B cell (primary cell): Measurements from ENCODE around the gene MKRN1. TPM values are rescaled to one million over a fixed set of nuclear protein-coding genes. Genes with fewer than 3 reads are reported as not detected.

Experiments used
- ATAC-seq: fragments of 200-7000 bp; cut with Tn5 transposase; one replicate; pipeline ENCODE4 v1.10.0; 2021; ENCODE audit warnings: low read depth, mild to moderate bottlenecking, moderate number of reproducible peaks, moderate library complexity
- CTCF ChIA-PET: fragments of 350-600 bp; sonication (Branson Sonifier 250); formaldehyde crosslinking; loops from one replicate; lab custom pipeline; 2021; ENCODE audit warnings: antibody characterized with exemption, inconsistent platforms; lab: Charles Lee
- POLR2A ChIA-PET: fragments of 350-600 bp; sonication (Branson Sonifier 250); formaldehyde crosslinking; loops from one replicate; lab custom pipeline; 2021; ENCODE audit warnings: antibody characterized with exemption; lab: Charles Lee
- DNase-seq: peaks from one replicate; pipeline ENCODE4 v3.0.0; 2013
- H2AFZ ChIP-seq: 2 replicates; pipeline ENCODE4 v1.6.1; 2012; ENCODE audit warnings: mild to moderate bottlenecking, low read depth, low read length; ENCODE audit not compliant: insufficient read depth, poor library complexity, severe bottlenecking
- H3K27ac ChIP-seq, 2 donors: 1 replicate in 1 of 2; 2 replicates in 1 of 2; pipeline ENCODE4 v1.5.1; 2012 to 2013; ENCODE audit warnings: low read length in 2 of 2, mild to moderate bottlenecking in 2 of 2, moderate library complexity in 1 of 2
- H3K27me3 ChIP-seq, 4 experiments: fragments of 200-600 bp in 1 of 4; sonication (generic) in 1 of 4; replicated peaks in 1 of 4; 1 replicate in 2 of 4; 2 replicates in 2 of 4; pipeline versions ENCODE4 v1.6.1 to v1.7.0; 2013 to 2016; ENCODE audit warnings: low read length in 3 of 4, mild to moderate bottlenecking in 2 of 4, mixed read lengths in 1 of 4, moderate library complexity in 1 of 4; ENCODE audit not compliant: insufficient read depth in 4 of 4, control insufficient read depth in 3 of 4; ENCODE audit errors: control extremely low read depth in 1 of 4
- H3K36me3 ChIP-seq, 2 experiments: replicated peaks in 1 of 2; 1 replicate in 1 of 2; 2 replicates in 1 of 2; pipeline versions ENCODE4 v1.6.1 to v1.7.1; 2013; ENCODE audit warnings: low read length in 1 of 2; ENCODE audit not compliant: insufficient read depth in 2 of 2, control insufficient read depth in 1 of 2; ENCODE audit errors: control extremely low read depth in 1 of 2, extremely low read depth in 1 of 2
- H3K4me1 ChIP-seq, 2 donors: fragments of 200-600 bp in 1 of 2; sonication (generic) in 1 of 2; 1 replicate in 1 of 2; 2 replicates in 1 of 2; pipeline versions ENCODE4 v1.5.1 to v1.6.1; 2013 to 2017; ENCODE audit warnings: low read length in 2 of 2; ENCODE audit not compliant: control insufficient read depth in 2 of 2, insufficient read depth in 2 of 2
- H3K4me2 ChIP-seq: replicated peaks from 2 replicates; pipeline ENCODE3; 2012; ENCODE audit warnings: mild to moderate bottlenecking, low read depth, low read length; ENCODE audit not compliant: poor library complexity, severe bottlenecking
- H3K4me3 ChIP-seq, 5 experiments: fragments of 200-600 bp in 1 of 5; sonication (generic) in 1 of 5; 1 replicate in 3 of 5; 2 replicates in 2 of 5; pipeline versions ENCODE4 v1.5.1 to v1.7.0; 2011 to 2016; ENCODE audit warnings: low read length in 4 of 5, mild to moderate bottlenecking in 4 of 5, low read depth in 2 of 5, control low read depth in 1 of 5, moderate library complexity in 1 of 5; ENCODE audit not compliant: insufficient read depth in 1 of 5; ENCODE audit errors: control extremely low read depth in 1 of 5, extremely low read depth in 1 of 5
- H3K79me2 ChIP-seq: fragments of 200-600 bp; sonication (generic); one replicate; pipeline ENCODE4 v1.6.0; 2016; ENCODE audit warnings: low read length; ENCODE audit not compliant: control insufficient read depth, insufficient read depth
- H3K9ac ChIP-seq: fragments of 200-600 bp; sonication (generic); 2 replicates; pipeline ENCODE4 v1.6.1; 2017; ENCODE audit warnings: mild to moderate bottlenecking, low read length, moderate library complexity
- H3K9me3 ChIP-seq, 3 donors: one replicate each; pipeline versions ENCODE4 v1.6.1 to v1.7.1; 2013; ENCODE audit warnings: low read length in 2 of 3; ENCODE audit not compliant: control insufficient read depth in 2 of 3, insufficient read depth in 1 of 3; ENCODE audit errors: control extremely low read depth in 1 of 3
- H4K20me1 ChIP-seq: 2 replicates; pipeline ENCODE4 v1.6.0; 2012; ENCODE audit warnings: mild to moderate bottlenecking, low read length; ENCODE audit not compliant: insufficient read depth, control insufficient read depth, poor library complexity, severe bottlenecking
- H3K27ac Mint-ChIP-seq: one replicate; pipeline ENCODE4 v1.8.0; 2021; ENCODE audit warnings: mixed read lengths
- H3K27me3 Mint-ChIP-seq: one replicate; pipeline ENCODE4 v1.8.0; 2021; ENCODE audit warnings: mixed read lengths
- H3K4me1 Mint-ChIP-seq: one replicate; pipeline ENCODE4 v1.8.0; 2021; ENCODE audit warnings: mixed read lengths
- H3K4me3 Mint-ChIP-seq: one replicate; pipeline ENCODE4 v1.8.0; 2021; ENCODE audit warnings: mixed read lengths
- H3K9me3 Mint-ChIP-seq: one replicate; pipeline ENCODE4 v1.8.0; 2022; ENCODE audit warnings: mixed read lengths; ENCODE audit not compliant: insufficient read depth
- EZH2 ChIP-seq: IDR thresholded peaks from 2 replicates; pipeline ENCODE4 v1.6.1; 2012; ENCODE audit warnings: borderline replicate concordance, low read depth, mild to moderate bottlenecking, moderate library complexity, low read length; ENCODE audit not compliant: insufficient read depth, poor library complexity, severe bottlenecking
- WGBS: methylation state at CpG from one replicate; pipeline ENCODE4 v1.1.5; 2013; ENCODE audit warnings: missing lambda C conversion rate; ENCODE audit not compliant: insufficient coverage; 5-methylcytosine and 5-hydroxymethylcytosine counted together
- intact Hi-C: fragments of 100-400 bp; cut with micrococcal nuclease; formaldehyde crosslinking; loops from one replicate; pipeline ENCODE4 v1.10.0; 2022
- polyA plus RNA-seq: library from polyadenylated mRNA; depleted of rRNA; stranded (reverse); fragments of >200 nt; gene quantifications from 2 replicates; pipeline ENCODE4 v1.2.3, GENCODE V29; 2012
- total RNA-seq, 2 donors: library from RNA; stranded (reverse); fragments of 120-200 nt in 1 of 2; gene quantifications; 1 replicate in 1 of 2; 2 replicates in 1 of 2; pipeline versions ENCODE4 v1.2.3 to v1.2.4, GENCODE V29; 2013 to 2022
- TF ChIP-seq, protein P1 (sequence below): fragments of 200-600 bp; IDR thresholded peaks from one replicate; pipeline ENCODE4 v1.8.0; 2022; ENCODE audit warnings: antibody characterized with exemption, mild to moderate bottlenecking

The MKRN1 gene
- total and polyA plus RNA-seq, 2 donors (not counting 1 experiment from before 2014, with no cell fraction given) = 41.9 to 147 TPM

- Histone ChIP-seq H3K4me2 (no peak overlapping the region), H3K27ac (no peak overlapping the region), H4K20me1 (no peaks in the 10 kb centered on the region), H3K4me3 (no peak overlapping the region), H3K9me3 (no peaks in the 10 kb centered on the region), H3K27me3 (no peaks in the 10 kb centered on the region), H3K79me2 (no peaks in the 10 kb centered on the region), H2AFZ (no peak overlapping the region), H3K36me3 (no peaks in the 10 kb centered on the region), H3K4me1 (no peaks in the 10 kb centered on the region), H3K9ac (no peak overlapping the region)
- no peak overlapping the region for H3K27ac Mint-ChIP-seq
- 100% methylated on average over 2 of the region's 5 CpGs for WGBS
- ATAC-seq = no peak
- TF ChIP-seq EZH2 = no peak
- TF ChIP-seq, protein P1, sequence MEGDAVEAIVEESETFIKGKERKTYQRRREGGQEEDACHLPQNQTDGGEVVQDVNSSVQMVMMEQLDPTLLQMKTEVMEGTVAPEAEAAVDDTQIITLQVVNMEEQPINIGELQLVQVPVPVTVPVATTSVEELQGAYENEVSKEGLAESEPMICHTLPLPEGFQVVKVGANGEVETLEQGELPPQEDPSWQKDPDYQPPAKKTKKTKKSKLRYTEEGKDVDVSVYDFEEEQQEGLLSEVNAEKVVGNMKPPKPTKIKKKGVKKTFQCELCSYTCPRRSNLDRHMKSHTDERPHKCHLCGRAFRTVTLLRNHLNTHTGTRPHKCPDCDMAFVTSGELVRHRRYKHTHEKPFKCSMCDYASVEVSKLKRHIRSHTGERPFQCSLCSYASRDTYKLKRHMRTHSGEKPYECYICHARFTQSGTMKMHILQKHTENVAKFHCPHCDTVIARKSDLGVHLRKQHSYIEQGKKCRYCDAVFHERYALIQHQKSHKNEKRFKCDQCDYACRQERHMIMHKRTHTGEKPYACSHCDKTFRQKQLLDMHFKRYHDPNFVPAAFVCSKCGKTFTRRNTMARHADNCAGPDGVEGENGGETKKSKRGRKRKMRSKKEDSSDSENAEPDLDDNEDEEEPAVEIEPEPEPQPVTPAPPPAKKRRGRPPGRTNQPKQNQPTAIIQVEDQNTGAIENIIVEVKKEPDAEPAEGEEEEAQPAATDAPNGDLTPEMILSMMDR = no peak
- intact Hi-C loops = no loop called here
- ChIA-PET CTCF (no interaction called here), POLR2A (interaction anchor here (0.6 to 0.7 kb wide), 2 partner anchors 8 to 199 kb away, joined by 3 read pairs; no protein-coding TSS in a partner anchor)
- H3K27me3 Mint-ChIP-seq = no peaks in the 10 kb centered on the region
- H3K9me3 Mint-ChIP-seq = no peaks in the 10 kb centered on the region
- no peak overlapping the region for H3K4me3 Mint-ChIP-seq
- DNase-seq = no peak
- H3K4me1 Mint-ChIP-seq = no peaks in the 10 kb centered on the region
Measured at GRCh38 chr7:140497241-140497769, 18.0 kb upstream of the MKRN1 start.

GRCh38 chr7:140495514-140496097 is 16.3 kb upstream of the MKRN1 start:
- no peak for ATAC-seq
- ChIA-PET CTCF (interaction anchor here (0.6 to 5.9 kb wide), 3 partner anchors 18 to 23 kb away, joined by 3 to 96 read pairs (median 3); partner anchors contain the start of gene MKRN1), POLR2A (no interaction called here)

More at GRCh38 chr7:140495514-140496097, 16.3 kb upstream of the MKRN1 start:
- Mint-ChIP-seq H3K9me3 (no peaks in the 10 kb centered on the region), H3K27me3 (no peaks in the 10 kb centered on the region), H3K4me3 (no peak overlapping the region), H3K4me1 (no peaks in the 10 kb centered on the region), H3K27ac (no peak overlapping the region)
- no peak for DNase-seq
- Histone ChIP-seq H3K9ac (no peak overlapping the region), H2AFZ (no peak overlapping the region), H3K27ac (no peak overlapping the region), H3K9me3 (no peaks in the 10 kb centered on the region), H3K4me1 (no peaks in the 10 kb centered on the region), H3K79me2 (no peaks in the 10 kb centered on the region), H3K4me2 (no peak overlapping the region), H3K36me3 (no peaks in the 10 kb centered on the region), H3K4me3 (no peak overlapping the region), H3K27me3 (no peaks in the 10 kb centered on the region), H4K20me1 (no peaks in the 10 kb centered on the region)
- WGBS = 89% methylated on average over 7 of the region's 9 CpGs
- TF ChIP-seq, protein P1 = no peak
- TF ChIP-seq EZH2 = no peak
- intact Hi-C loops = no loop called here
